HepG2 (cell line): Measurements from ENCODE around the gene VPS54. TPM values are rescaled to one million over a fixed set of nuclear protein-coding genes. Genes with fewer than 3 reads are reported as not detected.

Source experiments
- GTF3A ChIP-seq: sonication (generic); formaldehyde crosslinking; conservative IDR thresholded peaks from 2 replicates; pipeline ENCODE4 v1.4.0; 2020; ENCODE audit warnings: mild to moderate bottlenecking, missing genetic modification reagents
- HMG20A ChIP-seq: IDR thresholded peaks from 2 replicates; pipeline ENCODE4 v1.6.1; 2016; ENCODE audit warnings: borderline replicate concordance
- IKZF1 ChIP-seq: fragments of 450-650 bp; IDR thresholded peaks from 2 replicates; pipeline ENCODE4 v1.7.1; 2016
- ISX ChIP-seq: sonication (generic); formaldehyde crosslinking; conservative IDR thresholded peaks from 2 replicates; pipeline ENCODE4 v1.5.0; 2020; ENCODE audit warnings: missing genetic modification reagents
- KDM2A ChIP-seq: sonication (generic); formaldehyde crosslinking; IDR thresholded peaks from 2 replicates; pipeline ENCODE4 v1.4.0; 2020; ENCODE audit warnings: low read depth, missing genetic modification reagents, borderline replicate concordance
- MZF1 ChIP-seq: sonication (generic); formaldehyde crosslinking; IDR thresholded peaks from 2 replicates; pipeline ENCODE4 v1.8.1; 2023; ENCODE audit warnings: mild to moderate bottlenecking, missing genetic modification reagents, borderline replicate concordance
- NKX3-1 ChIP-seq: sonication (generic); formaldehyde crosslinking; IDR thresholded peaks from 2 replicates; pipeline ENCODE4 v1.5.0; 2020; ENCODE audit warnings: missing genetic modification reagents
- PLRG1 ChIP-seq: fragments of 450-650 bp; conservative IDR thresholded peaks from 2 replicates; pipeline ENCODE4 v1.6.1; 2016
- POLR2A ChIP-seq, 2 experiments: IDR thresholded peaks; 2 replicates each; pipeline ENCODE4 v1.6.1; 2011; ENCODE audit warnings: low read depth in 2 of 2, low read length in 2 of 2, mild to moderate bottlenecking in 1 of 2, moderate library complexity in 1 of 2; ENCODE audit not compliant: insufficient read depth in 1 of 2
- POLR2AphosphoS2 ChIP-seq: IDR thresholded peaks from 2 replicates; pipeline ENCODE4 v1.6.1; 2011; ENCODE audit warnings: low read depth, low read length, improper control_type of control experiment
- PRDM4 ChIP-seq: sonication (generic); formaldehyde crosslinking; IDR thresholded peaks from 2 replicates; pipeline ENCODE4 v1.9.0; 2021; ENCODE audit warnings: missing genetic modification reagents, borderline replicate concordance
- PTBP1 ChIP-seq: fragments of 200-400 bp; formaldehyde crosslinking; IDR thresholded peaks from 2 replicates; pipeline ENCODE4 v1.6.1; 2018; ENCODE audit warnings: low read length, low read depth; ENCODE audit not compliant: poor library complexity, severe bottlenecking
- SOX13 ChIP-seq, 3 experiments: fragments of 450-650 bp in 1 of 3; sonication (generic) in 1 of 3; formaldehyde crosslinking in 1 of 3; IDR thresholded peaks in 2 of 3; conservative IDR thresholded peaks in 1 of 3; 2 replicates each; pipeline versions ENCODE4 v1.5.0 to v1.6.1; 2016 to 2020; ENCODE audit warnings: antibody characterized with exemption in 1 of 3, mild to moderate bottlenecking in 1 of 3, missing compliant biosample characterization in 1 of 3, missing genetic modification reagents in 1 of 3, moderate library complexity in 1 of 3
- SP4 ChIP-seq: sonication (generic); formaldehyde crosslinking; IDR thresholded peaks from 2 replicates; pipeline ENCODE4 v1.8.1; 2023; ENCODE audit warnings: mild to moderate bottlenecking, missing genetic modification reagents
- STAT5B ChIP-seq: sonication (generic); formaldehyde crosslinking; IDR thresholded peaks from 2 replicates; pipeline ENCODE4 v1.4.0; 2020; ENCODE audit warnings: missing genetic modification reagents
- TGIF2 ChIP-seq: IDR thresholded peaks from 2 replicates; pipeline ENCODE4 v1.6.1; 2016; ENCODE audit warnings: control low read depth, missing compliant biosample characterization
- TIGD3 ChIP-seq: sonication (generic); formaldehyde crosslinking; IDR thresholded peaks from 2 replicates; pipeline ENCODE4 v1.5.1; 2020; ENCODE audit warnings: mild to moderate bottlenecking, missing genetic modification reagents, borderline replicate concordance
- ZBTB43 ChIP-seq: sonication (generic); formaldehyde crosslinking; conservative IDR thresholded peaks from 2 replicates; pipeline ENCODE4 v1.4.0; 2020; ENCODE audit warnings: missing genetic modification reagents
- ZNF205 ChIP-seq: IDR thresholded peaks from 2 replicates; pipeline ENCODE4 v1.6.1; 2018; ENCODE audit warnings: missing biosample characterization, missing genetic modification reagents
- ZNF207 ChIP-seq: fragments of 450-650 bp; IDR thresholded peaks from 2 replicates; pipeline ENCODE4 v1.6.1; 2016; ENCODE audit warnings: antibody characterized with exemption, borderline replicate concordance
- ZNF24 ChIP-seq: fragments of 450-650 bp; IDR thresholded peaks from 2 replicates; pipeline ENCODE4 v1.6.1; 2017; ENCODE audit warnings: antibody characterized with exemption, mild to moderate bottlenecking
- ZNF558 ChIP-seq: sonication (generic); formaldehyde crosslinking; IDR thresholded peaks from 2 replicates; pipeline ENCODE4 v1.9.0; 2022; ENCODE audit warnings: mild to moderate bottlenecking, missing genetic modification reagents, borderline replicate concordance
- ZNF572 ChIP-seq: sonication (generic); formaldehyde crosslinking; IDR thresholded peaks from 2 replicates; pipeline ENCODE4 v1.5.1; 2020; ENCODE audit warnings: mild to moderate bottlenecking, missing genetic modification reagents
- ZNF652 ChIP-seq: IDR thresholded peaks from 2 replicates; pipeline ENCODE4 v1.6.1; 2016; ENCODE audit warnings: low read depth, borderline replicate concordance
- ZNF781 ChIP-seq: sonication (generic); formaldehyde crosslinking; IDR thresholded peaks from 2 replicates; pipeline ENCODE4 v1.5.1; 2020; ENCODE audit warnings: borderline replicate concordance, mild to moderate bottlenecking, missing genetic modification reagents; ENCODE audit errors: not compliant biosample characterization
- ZSCAN25 ChIP-seq: sonication (generic); formaldehyde crosslinking; IDR thresholded peaks from 2 replicates; pipeline ENCODE4 v1.8.0; 2022; ENCODE audit warnings: mild to moderate bottlenecking, missing genetic modification reagents
- polyA plus RNA-seq, 8 experiments: library from polyadenylated mRNA; depleted of rRNA in 3 of 8; stranded (reverse) in 7 of 8; unstranded in 1 of 8; fragments of >200 nt; fragmentation: Illumina TruSeq in 4 of 8; extraction: Trizol in 4 of 8; gene quantifications; 2 replicates each; pipeline versions ENCODE4 v1.2.1 to v1.2.3, GENCODE V29; 2011 to 2016; ENCODE audit warnings: low read depth in 4 of 8, missing spikeins in 1 of 8, mixed read lengths in 1 of 8; ENCODE audit not compliant: insufficient read depth in 1 of 8
- total RNA-seq, 5 experiments: library from RNA; depleted of rRNA; stranded (reverse); fragments of >200 nt; fragmentation: Illumina TruSeq; extraction: Trizol; gene quantifications; 2 replicates each; pipeline ENCODE4 v1.2.3, GENCODE V29; 2016; ENCODE audit warnings: low read depth in 1 of 5

VPS54 gene
- total and polyA plus RNA-seq, 2 of the 13 experiments (the other 11 are each of a cell fraction or from before 2014, with no cell fraction given), result 64.7 to 77.5 TPM

- TF ChIP-seq ZNF24 (no peak), PRDM4 (no peak), ZSCAN25 (no peak), ISX (CRISPR knock-in tag) (no peak), ZNF205 (CRISPR knock-in tag) (no peak; the same call in 1 of the 2 replicates), ZNF558 (no peak; the same call in 1 of the 2 replicates), GTF3A (CRISPR knock-in tag) (no peak), MZF1 (no peak), NKX3-1 (CRISPR knock-in tag) (peak; percentile 64; the same call in 1 of the 2 replicates), TGIF2 (CRISPR knock-in tag) (no peak; the same call in 1 of the 2 replicates), STAT5B (CRISPR knock-in tag) (no peak), IKZF1 (no peak), ZBTB43 (CRISPR knock-in tag) (peak; percentile 49), TIGD3 (0 out of 2 replicates have a peak, but pooled peaks have one; percentile 31), PLRG1 (no peak), PTBP1 (no peak), SOX13 (IDR thresholded peaks at IDR 0.05) (no peak), SOX13 (CRISPR knock-in tag; conservative IDR thresholded peaks at IDR 0.05 in 1 of 2, IDR thresholded peaks at IDR 0.05 in 1 of 2) (no peak; a peak in 1 of 4 replicates), ZNF207 (no peak), ZNF781 (CRISPR knock-in tag) (no peak), SP4 (CRISPR knock-in tag) (peak; percentile 72; the same call in 1 of the 2 replicates), ZNF652 (CRISPR knock-in tag) (no peak), KDM2A (CRISPR knock-in tag) (peak; percentile 71), POLR2AphosphoS2 (no peak), ZNF572 (CRISPR knock-in tag) (no peak), POLR2A (IDR thresholded peaks at IDR 0.05; ENCODE audit: insufficient read depth in 1 of 2, low read depth in 2 of 2, low read length in 2 of 2) (peak; percentile 89 to 90), HMG20A (CRISPR knock-in tag) (no peak; the same call in 1 of the 2 replicates)
Measured at GRCh38 chr2:64019083-64019974, at the start of gene VPS54 (continued).
